Coronary artery (tissue), 2 donors: ENCODE results near the gene ROR1.

Source experiments
- DNase-seq: peaks from one replicate; pipeline ENCODE4 v3.0.0-alpha.2; 2017; ENCODE audit warnings: low spot score
- H3K27ac ChIP-seq, 2 donors: fragments of 200-600 bp; sonication (generic); one replicate each; pipeline ENCODE4 v1.5.1; 2016 to 2019
- H3K4me3 ChIP-seq: fragments of 200-600 bp; sonication (generic); 2 replicates; pipeline ENCODE4 v1.5.1; 2016; ENCODE audit warnings: mild to moderate bottlenecking, moderate library complexity
- TF ChIP-seq, protein P1 (sequence below): fragments of 200-600 bp; sonication (generic); IDR thresholded peaks from one replicate; pipeline ENCODE4 v1.5.1; 2019; ENCODE audit warnings: antibody characterized with exemption

ROR1 gene

GRCh38 chr1:64162151-64162550 lies 388.3 kb downstream of the ROR1 start:
- no peak overlapping the region for H3K4me3 ChIP-seq
- no peak for DNase-seq
- peak overlapping the region; percentile 31 to 54 for H3K27ac ChIP-seq
- TF ChIP-seq, protein P1, sequence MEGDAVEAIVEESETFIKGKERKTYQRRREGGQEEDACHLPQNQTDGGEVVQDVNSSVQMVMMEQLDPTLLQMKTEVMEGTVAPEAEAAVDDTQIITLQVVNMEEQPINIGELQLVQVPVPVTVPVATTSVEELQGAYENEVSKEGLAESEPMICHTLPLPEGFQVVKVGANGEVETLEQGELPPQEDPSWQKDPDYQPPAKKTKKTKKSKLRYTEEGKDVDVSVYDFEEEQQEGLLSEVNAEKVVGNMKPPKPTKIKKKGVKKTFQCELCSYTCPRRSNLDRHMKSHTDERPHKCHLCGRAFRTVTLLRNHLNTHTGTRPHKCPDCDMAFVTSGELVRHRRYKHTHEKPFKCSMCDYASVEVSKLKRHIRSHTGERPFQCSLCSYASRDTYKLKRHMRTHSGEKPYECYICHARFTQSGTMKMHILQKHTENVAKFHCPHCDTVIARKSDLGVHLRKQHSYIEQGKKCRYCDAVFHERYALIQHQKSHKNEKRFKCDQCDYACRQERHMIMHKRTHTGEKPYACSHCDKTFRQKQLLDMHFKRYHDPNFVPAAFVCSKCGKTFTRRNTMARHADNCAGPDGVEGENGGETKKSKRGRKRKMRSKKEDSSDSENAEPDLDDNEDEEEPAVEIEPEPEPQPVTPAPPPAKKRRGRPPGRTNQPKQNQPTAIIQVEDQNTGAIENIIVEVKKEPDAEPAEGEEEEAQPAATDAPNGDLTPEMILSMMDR: no peak

GRCh38 chr1:64162804-64163203 lies 389.0 kb downstream of the ROR1 start:
- H3K4me3 ChIP-seq: no peak overlapping the region
- H3K27ac ChIP-seq: peak overlapping the region; percentile 54 to 63
- DNase-seq: no peak
- TF ChIP-seq, protein P1: no peak

- H3K27ac ChIP-seq: peak overlapping the region in 1 of 2 donors; percentile 63
- no peak overlapping the region for H3K4me3 ChIP-seq
- TF ChIP-seq, protein P1: no peak
- no peak for DNase-seq
Observed at GRCh38 chr1:64163431-64163830, 389.6 kb downstream of the ROR1 start.

DNA sequence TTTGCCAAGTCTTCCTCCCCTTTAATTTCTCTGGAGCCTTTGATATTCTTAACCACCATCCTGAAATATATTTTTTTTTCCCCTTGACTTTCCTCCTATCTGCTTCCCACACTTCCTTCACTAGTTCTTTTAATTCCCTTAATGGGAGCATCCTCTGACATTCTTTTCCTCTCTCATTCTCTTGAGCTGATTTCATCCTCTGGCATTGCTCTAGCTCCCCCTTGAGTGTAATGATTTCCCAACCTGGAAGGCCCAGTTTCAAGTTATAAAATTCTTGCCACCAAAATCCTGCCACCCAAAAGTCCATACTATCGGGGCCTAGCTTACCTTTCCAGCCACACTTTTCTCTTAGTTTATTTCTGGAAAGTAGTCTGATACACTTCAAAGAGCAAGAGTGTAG lies 390.2 kb downstream of the ROR1 start:
- H3K27ac ChIP-seq: peak overlapping the region in 1 of 2 donors; percentile 63
- no peak for DNase-seq
- TF ChIP-seq, protein P1: peak; percentile 12
- no peak overlapping the region for H3K4me3 ChIP-seq

DNA sequence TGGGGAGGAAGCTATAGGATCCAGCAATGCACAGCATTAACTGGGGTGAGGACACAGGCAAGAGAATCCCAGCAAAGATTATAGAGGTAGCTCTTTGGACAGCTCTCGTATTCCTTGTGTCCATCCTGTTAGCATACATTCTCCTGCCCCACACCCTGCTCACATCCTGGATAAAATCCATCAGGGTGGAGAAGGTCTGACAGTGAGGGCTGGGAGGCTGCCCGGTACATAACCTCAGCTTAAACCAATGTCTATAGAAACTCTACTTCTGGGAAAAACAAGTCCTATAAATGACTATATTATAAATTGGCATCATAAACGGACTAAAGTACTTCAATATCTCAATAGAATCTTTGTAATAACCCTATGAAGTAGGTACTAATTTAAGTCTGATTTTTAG lies 392.8 kb downstream of the ROR1 start:
- Histone ChIP-seq H3K27ac (no peak overlapping the region), H3K4me3 (no peak overlapping the region)
- no peak for DNase-seq
- TF ChIP-seq, protein P1: no peak

DNA sequence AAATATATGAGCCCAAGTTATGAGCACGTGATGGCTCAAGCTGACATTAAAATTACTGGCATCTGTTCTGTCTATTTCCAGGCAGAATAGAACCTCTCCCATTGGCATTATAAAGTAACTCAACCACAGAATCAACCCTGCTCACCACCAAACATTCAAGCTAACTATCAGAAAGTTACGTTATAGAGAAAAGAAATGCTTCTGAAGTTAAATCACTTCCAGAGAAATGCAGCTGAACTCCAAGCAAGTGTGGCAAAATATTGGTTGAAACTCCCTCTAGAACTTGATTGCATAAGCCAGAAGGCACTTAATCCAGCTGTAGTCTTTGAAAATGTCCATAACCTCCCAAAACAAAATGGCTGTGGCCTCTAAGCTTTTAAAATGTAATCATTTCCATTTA lies 393.4 kb downstream of the ROR1 start:
- TF ChIP-seq, protein P1: no peak
- DNase-seq: no peak
- Histone ChIP-seq H3K4me3 (no peak overlapping the region), H3K27ac (no peak overlapping the region)

- peak overlapping the region in 1 of 2 donors; percentile 20 for H3K27ac ChIP-seq
- H3K4me3 ChIP-seq: no peak overlapping the region
- DNase-seq: no peak
- TF ChIP-seq, protein P1: no peak
Observed at GRCh38 chr1:64171246-64171645, 397.4 kb downstream of the ROR1 start.
